ENCODE results near the gene TMEM184C.
A peak's percentile ranks its signal among the peaks of the same experiment; 100 is the strongest.

The TMEM184C gene

DNA sequence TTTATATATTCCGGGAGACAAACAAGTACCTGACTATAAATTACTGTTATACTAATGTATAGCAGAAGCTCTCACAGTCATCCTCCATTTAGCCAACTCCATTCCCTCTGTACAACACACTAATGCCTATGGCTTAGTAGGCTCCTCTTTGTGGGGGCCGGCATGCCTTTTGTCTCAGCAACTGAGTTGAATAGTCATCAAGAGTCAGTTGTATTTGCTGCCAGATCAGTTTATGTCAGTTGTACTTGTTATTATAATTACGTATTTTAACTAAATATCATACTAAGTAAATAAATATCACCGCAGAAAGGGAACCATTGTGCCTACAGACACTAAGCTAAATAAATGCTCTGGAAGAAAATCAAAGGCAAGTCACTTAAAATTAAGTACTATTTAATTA, 56.9 kb downstream of the TMEM184C start:
- no peak for DNase-seq

DNA sequence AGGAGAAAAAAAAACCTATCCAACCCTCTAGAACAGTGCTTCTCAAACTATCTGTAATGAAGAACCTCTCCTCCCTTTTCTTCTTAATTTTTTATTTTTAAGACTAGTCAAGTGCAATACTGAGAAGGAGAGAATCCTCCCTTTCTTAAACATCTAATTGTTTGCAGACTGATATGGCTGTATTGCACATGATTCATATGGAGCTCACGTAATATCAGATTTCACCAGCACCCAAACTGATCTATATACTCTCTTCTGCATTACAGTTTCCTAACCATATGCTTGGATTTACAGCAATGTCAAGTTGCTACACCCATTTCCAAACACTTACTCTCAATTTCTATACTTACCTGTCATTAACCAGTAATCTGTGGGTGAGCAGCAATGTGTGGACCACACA, 57.3 kb downstream of the TMEM184C start:
- no peak for DNase-seq

DNA sequence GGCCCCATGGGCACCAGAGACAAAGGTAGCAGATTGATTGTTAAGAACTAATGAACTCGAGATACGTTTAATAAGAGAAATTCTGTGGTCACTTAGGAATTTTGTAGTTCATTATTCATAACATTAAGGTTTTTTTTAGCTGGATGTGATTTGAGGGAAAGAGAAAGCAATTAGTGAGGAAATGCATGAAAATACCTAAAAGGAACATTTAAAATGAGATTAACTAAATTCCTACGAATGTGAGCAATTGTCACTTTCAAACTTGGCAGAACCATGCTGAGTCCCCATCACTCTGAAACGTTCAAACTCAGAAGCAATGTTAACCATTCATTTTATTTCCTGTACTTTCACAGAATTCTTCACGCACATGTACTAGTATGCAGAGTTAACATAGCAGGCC, 60.9 kb downstream of the TMEM184C start:
- DNase-seq, result no peak

DNA sequence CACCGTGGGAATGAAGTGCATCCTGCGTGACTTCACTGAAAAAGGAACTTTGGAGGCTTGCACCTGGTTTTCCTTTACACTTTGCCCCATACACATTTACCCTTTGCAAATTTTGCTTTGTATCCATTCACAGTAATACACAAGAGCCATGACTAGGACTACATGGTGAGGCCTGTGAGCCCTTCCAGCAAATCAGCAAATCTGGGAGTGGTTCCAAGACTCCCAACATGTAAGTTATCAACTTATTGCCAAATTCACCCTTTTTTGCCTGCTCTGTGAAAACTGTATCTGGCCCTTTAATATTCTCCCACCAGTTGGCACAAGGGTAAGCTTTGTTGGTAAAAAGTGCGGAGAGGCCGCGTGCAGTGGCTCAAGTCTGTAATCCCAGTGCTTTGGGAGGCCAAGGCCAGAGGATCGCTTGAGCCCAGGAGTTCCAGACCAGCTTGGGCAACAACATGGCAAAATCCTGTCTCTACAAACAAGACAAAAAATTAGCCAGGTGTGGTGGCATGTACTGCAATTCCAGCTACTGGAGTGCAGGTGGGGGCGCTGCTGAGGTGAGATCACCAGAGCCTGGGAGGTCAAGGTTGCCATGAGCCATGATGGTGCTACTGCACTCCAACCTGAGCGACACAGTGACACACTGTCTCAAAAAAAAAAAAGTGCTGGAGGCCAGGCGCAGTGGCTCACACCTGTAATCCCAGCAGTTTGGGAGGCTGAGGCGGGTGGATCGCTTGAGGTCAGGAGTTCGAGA, 61.8 kb downstream of the TMEM184C start:
- DNase-seq, result no peak

DNA sequence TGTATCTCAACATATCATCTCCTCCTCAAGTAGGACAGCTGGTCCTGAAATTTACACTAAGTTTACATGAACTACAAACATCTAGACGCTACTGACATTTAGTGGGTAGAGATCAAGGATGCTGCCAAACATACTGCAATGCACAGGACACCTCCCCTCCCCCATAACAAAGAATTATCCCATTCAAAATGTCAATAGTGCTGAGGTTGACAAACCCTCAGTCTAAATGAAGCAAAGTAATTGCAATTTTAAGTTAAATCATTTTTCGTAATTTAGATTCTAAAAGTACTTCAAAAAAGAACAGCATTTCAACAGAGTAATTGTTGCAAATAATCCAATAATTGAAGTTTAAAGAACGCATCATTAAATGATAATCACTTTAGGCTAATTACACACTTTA, 65.6 kb downstream of the TMEM184C start:
- no peak for DNase-seq

DNA sequence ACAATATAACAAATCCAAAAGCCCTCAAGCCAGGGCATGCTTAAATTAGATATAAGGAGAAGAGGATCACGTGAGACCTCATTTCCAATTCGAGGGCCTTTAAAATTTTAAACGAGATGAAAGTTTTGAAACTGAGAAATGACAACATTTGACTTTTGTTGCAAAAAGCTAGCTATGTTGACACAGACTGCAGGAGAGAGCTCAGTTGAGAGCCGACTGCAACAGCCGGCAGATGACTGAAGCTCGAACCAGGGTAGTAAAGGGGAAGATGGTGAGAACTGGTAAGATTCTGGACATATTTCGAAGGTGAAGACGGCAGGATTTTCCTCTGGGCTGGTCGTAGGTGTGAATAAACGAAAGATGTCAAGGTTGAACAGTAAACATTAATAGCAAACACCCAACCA, 66.0 kb downstream of the TMEM184C start:
- DNase-seq, result no peak

DNA sequence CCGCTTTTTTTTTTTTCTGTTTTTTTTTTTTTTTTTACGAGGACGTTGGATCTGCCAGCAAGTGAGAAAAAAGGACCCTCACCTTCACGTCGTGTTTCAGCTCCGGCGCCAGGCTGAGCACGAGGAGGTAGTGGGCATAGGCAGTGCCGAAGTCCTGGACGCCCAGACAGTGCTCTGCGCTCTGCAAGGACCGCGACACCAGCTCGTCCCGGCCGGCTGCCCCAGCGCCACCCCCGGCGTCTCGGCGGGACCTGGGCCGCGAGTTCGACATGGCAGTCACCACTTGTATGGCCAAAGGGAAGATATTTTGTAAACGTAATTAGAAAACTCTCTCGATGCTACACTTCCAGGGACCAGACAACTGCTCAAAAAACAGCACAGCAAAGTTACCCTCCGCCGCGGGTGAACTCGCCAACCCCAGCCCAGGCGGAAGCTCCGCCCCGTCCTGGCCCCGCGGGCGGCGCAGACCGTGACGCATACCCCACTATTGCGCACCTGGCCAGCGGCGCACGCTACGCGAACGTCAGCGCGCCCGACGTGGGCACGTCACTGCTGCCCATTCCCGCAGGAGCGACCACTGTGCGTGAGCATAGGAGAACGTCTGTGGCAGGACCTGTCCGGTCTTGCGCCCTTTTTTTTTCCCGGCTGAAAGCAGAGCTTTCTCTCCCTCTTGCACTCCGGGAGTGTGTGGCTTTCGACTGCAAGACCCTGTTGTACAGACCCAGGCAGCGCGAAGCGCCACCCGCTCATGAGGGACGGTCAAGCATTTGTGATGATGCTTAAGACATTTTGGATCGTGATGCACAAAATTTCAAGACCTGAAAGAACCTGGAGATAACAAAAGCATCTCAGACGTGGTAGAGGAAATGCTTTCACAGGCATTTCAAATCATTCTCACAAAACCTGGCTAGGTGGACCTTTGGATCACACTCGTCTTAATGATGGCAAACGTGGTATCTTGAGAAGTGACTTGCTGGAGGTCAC, 66.8 kb downstream of the TMEM184C start, which contains the start of gene PRMT9:
Gene PRMT9, minus strand, starts transcription at position 447 of the 984 bp plus-strand sequence. Its CDS starts 176 bp downstream, at position 271.
- peak; percentile 93 for DNase-seq

DNA sequence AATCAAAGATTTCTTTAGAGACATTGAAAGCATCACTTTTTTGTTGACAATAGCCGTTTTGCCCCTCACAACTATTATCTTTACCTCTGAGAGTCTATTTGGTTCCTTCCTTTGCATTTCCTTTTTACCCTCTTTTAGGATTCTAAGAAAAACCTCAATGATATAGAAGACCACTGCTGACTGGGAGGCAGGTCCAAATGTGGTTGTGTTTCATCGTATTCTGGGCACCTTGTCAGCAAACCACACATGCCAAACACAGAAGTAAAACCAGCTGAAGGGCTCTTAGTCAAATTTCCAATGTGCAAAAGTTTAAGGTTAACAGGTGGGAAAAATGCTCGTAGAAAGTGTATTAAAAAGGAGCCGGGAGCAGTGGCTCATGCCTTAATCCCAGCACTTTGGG, 71.9 kb downstream of the TMEM184C start:
- no peak for DNase-seq

DNA sequence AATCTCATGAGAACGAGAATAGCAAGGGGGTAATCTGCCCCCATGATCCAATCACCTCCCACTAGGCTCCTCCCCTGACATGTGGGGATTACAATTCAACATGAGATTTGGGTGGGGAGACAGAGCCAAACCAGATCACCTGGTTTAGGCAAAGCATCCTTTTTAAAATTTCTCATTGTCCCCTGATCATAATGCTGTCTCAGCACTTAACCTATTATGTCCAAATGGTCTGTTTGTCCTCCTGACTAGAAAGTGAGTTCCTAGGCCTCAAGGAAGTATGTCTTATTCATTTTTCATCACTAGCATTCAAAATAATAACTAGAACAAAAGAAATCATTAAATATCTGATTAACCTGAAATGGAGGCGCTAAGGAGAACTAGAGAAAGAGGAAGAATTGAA, 74.6 kb downstream of the TMEM184C start:
- DNase-seq, result no peak

DNA sequence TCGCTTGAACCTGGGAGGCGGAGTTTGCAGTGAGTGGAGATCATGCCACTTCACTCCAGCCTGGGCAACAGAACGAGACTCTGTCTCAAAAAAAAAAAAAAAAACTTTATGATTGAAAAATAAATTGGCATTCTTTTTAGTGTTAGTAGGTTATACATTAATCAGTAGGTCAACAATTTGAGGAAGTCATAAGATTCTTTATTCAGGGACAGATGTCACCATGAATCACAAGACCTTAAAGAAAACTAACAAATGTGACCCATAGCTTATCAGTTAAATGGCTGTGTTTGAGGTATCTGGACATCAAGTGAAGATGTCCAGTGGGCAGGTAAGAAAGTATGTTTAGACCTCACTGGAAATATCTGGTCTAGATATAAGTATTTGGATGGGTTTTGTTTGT, 76.0 kb downstream of the TMEM184C start:
- no peak for DNase-seq

DNA sequence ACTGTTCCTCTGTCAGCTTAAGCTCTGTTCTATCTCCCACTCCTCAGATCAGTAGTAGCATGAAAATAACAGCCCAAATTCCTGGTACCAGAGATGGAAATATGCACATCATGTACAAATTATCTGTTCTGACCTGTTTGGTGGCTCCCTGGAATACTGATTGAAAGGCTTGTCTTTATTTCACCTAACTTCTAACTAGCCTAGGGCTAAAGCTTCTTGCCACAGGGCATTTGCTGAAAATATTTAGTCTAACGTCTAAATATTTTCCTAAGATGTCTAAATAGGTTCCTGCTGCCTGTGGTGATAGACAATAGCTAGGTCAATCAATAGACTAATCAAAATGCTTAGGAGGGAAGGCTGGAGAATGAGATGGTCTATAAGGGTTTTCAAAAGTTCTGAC, 79.7 kb downstream of the TMEM184C start:
- DNase-seq, result no peak

DNA sequence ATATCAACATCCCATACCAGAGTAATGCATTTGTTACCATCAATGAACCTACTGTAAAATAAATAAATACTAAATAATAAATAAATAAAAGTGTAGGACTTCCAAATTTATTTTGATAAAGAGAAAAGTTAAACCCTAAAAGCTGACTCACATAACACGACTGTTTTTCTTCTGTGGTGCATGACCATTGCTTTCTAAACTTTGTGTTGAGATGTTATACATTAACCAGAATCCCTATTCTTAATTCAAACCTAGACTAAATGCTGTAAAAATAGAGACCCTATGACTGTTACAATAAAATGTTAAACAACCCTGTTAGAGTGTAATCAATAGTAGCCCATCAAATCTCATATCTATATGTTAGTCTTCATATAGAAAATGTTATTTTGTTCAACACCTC, 87.6 kb downstream of the TMEM184C start:
- DNase-seq, result no peak

DNA sequence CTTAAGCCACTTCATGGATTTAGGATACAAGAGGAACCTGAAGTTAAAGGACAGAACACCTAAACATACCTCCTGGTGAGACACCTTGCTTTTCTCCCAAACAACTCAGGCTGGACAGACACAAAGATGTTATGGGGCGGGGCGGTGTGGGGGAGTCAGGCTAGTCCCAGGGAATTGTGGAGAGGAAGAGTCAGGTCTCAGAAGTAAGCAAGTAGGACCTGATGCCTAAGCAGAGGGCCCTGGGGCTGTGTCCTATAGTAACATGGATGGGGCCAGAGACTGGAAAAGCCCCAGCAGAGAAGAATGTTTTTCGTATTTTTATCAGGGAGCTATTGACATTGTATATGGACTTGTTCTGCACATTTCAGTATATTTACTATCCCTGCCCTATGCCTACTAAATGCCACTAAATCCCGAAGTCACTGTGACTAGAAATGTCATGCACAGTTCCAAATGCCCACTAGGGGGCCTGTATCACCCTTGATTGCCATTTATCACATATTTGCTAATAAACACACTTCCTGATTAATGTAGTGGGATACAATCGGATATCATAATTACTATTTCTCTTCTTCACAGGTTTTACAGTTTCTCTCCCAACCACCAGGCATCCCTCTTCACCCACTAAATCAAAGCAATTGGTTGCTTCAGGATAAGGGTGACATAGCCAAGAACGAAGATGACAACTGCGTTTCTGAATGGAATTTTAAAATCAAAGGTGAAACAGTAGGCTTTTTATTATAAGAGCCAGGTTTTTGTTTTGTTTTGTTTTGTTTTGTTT, 90.9 kb downstream of the TMEM184C start:
- no peak for DNase-seq

DNA sequence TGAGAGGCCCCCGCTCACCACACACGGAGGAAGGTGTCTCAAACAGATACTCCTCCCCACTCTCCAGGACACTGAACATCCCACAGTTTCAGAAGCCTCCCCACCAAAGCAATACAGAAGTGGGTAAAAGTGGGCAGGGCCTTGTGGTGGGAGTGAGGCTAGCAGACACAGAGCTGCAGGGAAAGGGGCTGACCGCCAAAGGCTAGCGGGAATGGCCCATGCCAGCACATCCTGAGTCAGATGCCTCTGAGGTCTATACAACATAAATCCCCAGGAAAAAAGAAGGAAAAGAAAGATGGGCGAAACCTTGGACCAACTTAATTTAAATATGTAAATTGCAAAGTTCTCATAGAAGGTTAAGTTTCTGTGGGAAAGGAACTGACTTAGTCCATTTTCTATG, 92.8 kb downstream of the TMEM184C start:
- DNase-seq, result no peak

DNA sequence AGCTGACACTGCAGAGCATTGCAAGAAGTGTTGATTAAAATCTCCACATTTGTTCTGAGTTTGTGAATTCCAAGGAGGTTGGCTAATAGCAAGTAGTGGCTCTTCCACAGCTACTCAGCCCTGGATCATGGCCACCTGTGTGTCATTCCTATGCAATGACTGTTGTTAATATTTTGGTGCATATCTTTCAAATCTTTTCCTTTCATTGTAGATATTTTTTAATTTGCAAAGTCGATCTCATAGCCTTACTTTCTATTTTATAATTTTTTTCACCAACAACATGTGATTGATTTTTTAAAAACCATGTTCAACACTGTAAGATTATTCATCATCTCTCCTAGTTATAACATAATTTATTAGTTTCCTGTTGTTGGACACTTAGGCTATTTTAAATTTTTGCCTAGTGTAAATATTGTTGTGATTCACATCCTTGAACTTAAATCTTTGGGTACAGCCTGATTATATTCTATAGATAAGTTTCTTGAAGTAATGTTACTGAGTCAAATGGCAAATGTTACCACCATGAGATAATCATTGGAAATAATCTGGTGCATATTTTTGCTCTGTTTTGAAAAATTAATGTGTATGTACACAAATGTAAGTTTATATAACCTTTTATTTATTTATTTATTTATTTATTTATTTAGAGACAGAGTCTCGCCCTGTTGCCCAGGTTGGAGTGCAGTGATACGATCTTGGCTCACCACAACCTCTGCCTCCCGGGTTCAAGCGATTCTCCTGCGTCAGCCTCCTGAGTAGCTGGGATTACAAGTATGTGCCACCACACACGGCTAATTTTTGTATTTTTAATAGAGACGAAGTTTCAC, 97.6 kb downstream of the TMEM184C start:
- no peak for DNase-seq

DNA sequence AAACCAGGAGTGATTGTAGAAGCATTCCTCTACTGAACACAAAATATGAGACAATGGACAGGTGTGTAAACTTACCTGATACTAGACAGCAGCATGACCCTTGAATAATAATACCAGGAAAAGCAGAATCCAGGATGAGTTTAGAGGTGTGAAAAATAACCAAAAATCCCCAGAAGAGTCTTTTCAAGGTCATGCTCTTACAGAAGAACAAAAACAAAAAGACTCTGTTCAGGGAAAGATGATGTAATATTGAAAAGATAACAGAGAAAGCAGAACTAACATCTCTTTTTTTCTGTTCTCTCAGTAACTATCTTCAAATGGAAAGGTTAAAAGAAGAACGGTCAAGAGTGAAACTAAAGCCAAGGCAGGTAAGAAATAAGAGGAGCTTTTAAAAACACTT, 100.7 kb downstream of the TMEM184C start:
- no peak for DNase-seq
